Loucy (cell line): ENCODE measurements around the gene SLU7.

ENCODE experiments used
- CTCF ChIP-seq: fragments of 200-600 bp; sonication (generic); conservative IDR thresholded peaks from 2 replicates; pipeline ENCODE4 v1.5.1; 2014; ENCODE audit warnings: mild to moderate bottlenecking, antibody characterized with exemption, low read length
- EZH2phosphoT487 ChIP-seq: fragments of 200-600 bp; IDR thresholded peaks from 2 replicates; pipeline ENCODE4 v1.6.1; 2018; ENCODE audit warnings: antibody characterized with exemption, mild to moderate bottlenecking, moderate library complexity, borderline replicate concordance

DNA sequence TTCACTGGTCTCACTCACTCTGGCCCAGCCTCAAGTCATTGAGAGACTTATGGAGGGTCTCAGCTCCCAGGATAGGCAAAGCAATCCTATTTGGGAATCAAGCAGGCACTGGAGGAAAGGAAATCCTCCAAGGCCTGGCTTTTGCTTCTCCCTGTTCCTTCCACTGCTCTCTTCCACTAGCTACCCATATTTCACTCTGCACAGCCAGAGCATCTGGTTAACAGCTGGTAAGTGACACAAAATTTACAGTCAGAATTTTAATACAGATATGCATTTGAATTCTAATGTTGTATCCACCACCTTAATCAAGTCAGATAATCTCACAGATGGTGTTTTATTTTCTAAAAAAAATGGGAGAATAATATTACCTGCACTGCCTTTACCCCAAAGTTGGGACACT lies 47.6 kb downstream of the SLU7 start:
- TF ChIP-seq CTCF (no peak), EZH2phosphoT487 (no peak)
